K562 (cell line): Measurements from ENCODE around the gene PPP1R16B. TPM values are rescaled to one million over a fixed set of nuclear protein-coding genes. Genes with fewer than 3 reads are reported as not detected.

ENCODE experiments used
- FOSL1 ChIP-seq: fragments of 200-800 bp; sonication (Bioruptor generic); conservative IDR thresholded peaks from 2 replicates; pipeline ENCODE4 v1.6.1; 2016; ENCODE audit warnings: missing genetic modification characterization, missing compliant biosample characterization
- MCM2 ChIP-seq: fragments of 450-650 bp; IDR thresholded peaks from 2 replicates; pipeline ENCODE4 v1.6.1; 2017; ENCODE audit warnings: low read depth, mild to moderate bottlenecking
- MYC ChIP-seq, 2 experiments: fragments of 250-450 bp in 1 of 2; sonication (Bioruptor Pico) in 1 of 2; IDR thresholded peaks; 2 replicates each; pipeline versions ENCODE4 v1.5.1 to v1.6.1; 2012 to 2021; ENCODE audit warnings: low read depth in 2 of 2, borderline replicate concordance in 1 of 2, improper control_type of control experiment in 1 of 2, low read length in 1 of 2, mild to moderate bottlenecking in 1 of 2, moderate library complexity in 1 of 2
- REST ChIP-seq, 2 experiments: fragments of 450-650 bp; formaldehyde crosslinking in 1 of 2; IDR thresholded peaks; 2 replicates each; pipeline versions ENCODE4 v1.4.0 to v1.6.1; 2014 to 2020; ENCODE audit warnings: mild to moderate bottlenecking in 2 of 2, borderline replicate concordance in 1 of 2, low read depth in 1 of 2
- SMC3 ChIP-seq: conservative IDR thresholded peaks from 2 replicates; pipeline ENCODE4 v1.6.1; 2011; ENCODE audit warnings: low read depth, low read length, improper control_type of control experiment; ENCODE audit not compliant: insufficient read depth
- ZNF24 ChIP-seq: fragments of 450-650 bp; IDR thresholded peaks from 2 replicates; pipeline ENCODE4 v1.6.1; 2016
- ZNF274 ChIP-seq: IDR thresholded peaks from 2 replicates; pipeline ENCODE4 v1.6.1; 2011; ENCODE audit warnings: low read depth, mild to moderate bottlenecking, low read length, moderate library complexity, borderline replicate concordance
- ZSCAN32 ChIP-seq: fragments of 450-650 bp; formaldehyde crosslinking; IDR thresholded peaks from 2 replicates; pipeline ENCODE4 v1.4.0; 2020; ENCODE audit warnings: mild to moderate bottlenecking, moderate library complexity
- polyA plus RNA-seq, 8 experiments: library from polyadenylated mRNA; depleted of rRNA in 4 of 8; stranded (reverse) in 5 of 8; unstranded in 3 of 8; fragments of >200 nt; fragmentation: Nextera tagmentation in 2 of 8; fragmentation: Illumina TruSeq in 1 of 8; extraction: Ambion mirVana in 2 of 8; extraction: Trizol in 1 of 8; gene quantifications; 2 replicates each; pipeline versions ENCODE4 v1.2.1 to v1.2.3, GENCODE V29; 2011 to 2014; ENCODE audit warnings: inconsistent platforms in 1 of 8, missing spikeins in 1 of 8
- total RNA-seq, 7 experiments: library from RNA; depleted of rRNA in 6 of 7; stranded (reverse); fragments of >200 nt in 6 of 7; fragmentation: Illumina TruSeq in 2 of 7; extraction: Trizol in 2 of 7; gene quantifications; 2 replicates each; pipeline versions ENCODE4 v1.2.1 to v1.2.3, GENCODE V29; 2011 to 2021; ENCODE audit warnings: low replicate concordance in 1 of 7

PPP1R16B gene
- total and polyA plus RNA-seq, 9 of the 15 experiments (the other 6 are each of a cell fraction or from before 2014, with no cell fraction given), result 1.5 to 11.5 (median 6.8) TPM

- TF ChIP-seq REST (IDR thresholded peaks at IDR 0.05; ENCODE audit: borderline replicate concordance), result peak; percentile 59
- TF ChIP-seq REST (CRISPR knock-in tag; IDR thresholded peaks at IDR 0.05; ENCODE audit: low read depth), result no peak
- no peak for TF ChIP-seq MCM2
- TF ChIP-seq ZSCAN32 (CRISPR knock-in tag), result no peak
- peak; percentile 61 for TF ChIP-seq FOSL1
- peak; percentile 62; the same call in 1 of the 2 replicates for TF ChIP-seq SMC3
- TF ChIP-seq ZNF24, result peak; percentile 98
- no peak for TF ChIP-seq ZNF274
- TF ChIP-seq MYC (IDR thresholded peaks at IDR 0.05; ENCODE audit: low read depth, low read length), result no peak
- TF ChIP-seq MYC (CRISPR knock-in tag; IDR thresholded peaks at IDR 0.05; ENCODE audit: borderline replicate concordance, low read depth), result no peak
Observed at GRCh38 chr20:38790200-38791053, 15.1 kb upstream of the PPP1R16B start (continued).
